CD14-positive monocyte (primary cell): Measurements from ENCODE around the gene RWDD4. TPM values are rescaled to one million over a fixed set of nuclear protein-coding genes. Genes with fewer than 3 reads are reported as not detected.

Experiments used
- DNase-seq, 3 donors: peaks; one replicate each; pipeline ENCODE4 v3.0.0-alpha.2; 2011 to 2022
- H2AFZ ChIP-seq: 2 replicates; pipeline ENCODE4 v1.6.0; 2012; ENCODE audit warnings: mild to moderate bottlenecking, low read depth, low read length, inconsistent platforms; ENCODE audit not compliant: insufficient read depth, poor library complexity, severe bottlenecking
- H3K27ac ChIP-seq, 2 donors: 1 replicate in 1 of 2; 2 replicates in 1 of 2; pipeline ENCODE4 v1.5.1; 2012 to 2013; ENCODE audit warnings: low read length in 2 of 2, control low read depth in 1 of 2, inconsistent platforms in 1 of 2, low read depth in 1 of 2, mild to moderate bottlenecking in 1 of 2
- H3K27me3 ChIP-seq, 2 donors: one replicate each; pipeline versions ENCODE4 v1.6.0 to v1.6.1; 2011 to 2013; ENCODE audit warnings: low read length in 2 of 2; ENCODE audit not compliant: control insufficient read depth in 2 of 2, insufficient read depth in 2 of 2
- H3K36me3 ChIP-seq, 2 donors: replicated peaks in 1 of 2; 1 replicate in 1 of 2; 2 replicates in 1 of 2; pipeline versions ENCODE4 v1.5.1 to v1.6.1; 2012 to 2013; ENCODE audit warnings: low read length in 2 of 2, control low read depth in 1 of 2, inconsistent platforms in 1 of 2, mild to moderate bottlenecking in 1 of 2; ENCODE audit not compliant: insufficient read depth in 2 of 2, control insufficient read depth in 1 of 2
- H3K4me1 ChIP-seq, 2 donors: 1 replicate in 1 of 2; 2 replicates in 1 of 2; pipeline versions ENCODE4 v1.5.1 to v1.6.1; 2012 to 2013; ENCODE audit warnings: low read length in 2 of 2, control low read depth in 1 of 2, inconsistent platforms in 1 of 2, mild to moderate bottlenecking in 1 of 2, moderate library complexity in 1 of 2; ENCODE audit not compliant: insufficient read depth in 2 of 2, control insufficient read depth in 1 of 2
- H3K4me2 ChIP-seq: replicated peaks from 2 replicates; pipeline ENCODE3; 2012; ENCODE audit warnings: low read length, moderate library complexity, mild to moderate bottlenecking; ENCODE audit not compliant: poor library complexity, severe bottlenecking; ENCODE audit errors: extremely low read depth
- H3K4me3 ChIP-seq, 3 experiments: fragments of 200-600 bp in 1 of 3; sonication (generic) in 1 of 3; replicated peaks in 1 of 3; 1 replicate in 2 of 3; 2 replicates in 1 of 3; pipeline ENCODE4 v1.5.1; 2011 to 2013; ENCODE audit warnings: low read length in 3 of 3, mild to moderate bottlenecking in 3 of 3, control low read depth in 2 of 3, low read depth in 2 of 3, inconsistent platforms in 1 of 3, moderate library complexity in 1 of 3
- H3K79me2 ChIP-seq: 2 replicates; pipeline ENCODE4 v1.6.0; 2012; ENCODE audit warnings: mild to moderate bottlenecking, control low read depth, inconsistent platforms, low read length, moderate library complexity; ENCODE audit not compliant: insufficient read depth
- H3K9ac ChIP-seq: 2 replicates; pipeline ENCODE4 v1.6.0; 2017; ENCODE audit warnings: low read length, mild to moderate bottlenecking; ENCODE audit not compliant: insufficient read depth, poor library complexity, severe bottlenecking
- H3K9me3 ChIP-seq, 2 donors: replicated peaks in 1 of 2; 1 replicate in 1 of 2; 2 replicates in 1 of 2; pipeline versions ENCODE4 v1.5.1 to v1.6.1; 2012 to 2013; ENCODE audit warnings: low read length in 2 of 2, control low read depth in 1 of 2; ENCODE audit not compliant: control insufficient read depth in 1 of 2, insufficient read depth in 1 of 2
- H4K20me1 ChIP-seq: 2 replicates; pipeline ENCODE4 v1.6.0; 2012; ENCODE audit warnings: mild to moderate bottlenecking, low read length, control low read depth, moderate library complexity; ENCODE audit not compliant: insufficient read depth
- H3K27ac Mint-ChIP-seq, 7 donors: one replicate each; pipeline ENCODE4 v1.8.0; 2020; ENCODE audit warnings: mild to moderate bottlenecking in 7 of 7, mixed read lengths in 7 of 7, moderate library complexity in 6 of 7, inconsistent platforms in 2 of 7
- H3K27me3 Mint-ChIP-seq, 3 donors: one replicate each; pipeline ENCODE4 v1.8.0; 2021 to 2022; ENCODE audit warnings: low read depth in 3 of 3, mild to moderate bottlenecking in 3 of 3, mixed read lengths in 3 of 3, moderate library complexity in 3 of 3, inconsistent platforms in 1 of 3
- H3K36me3 Mint-ChIP-seq, 2 donors: one replicate each; pipeline ENCODE4 v1.8.0; 2020; ENCODE audit warnings: mixed read lengths in 2 of 2, inconsistent platforms in 1 of 2, mild to moderate bottlenecking in 1 of 2
- H3K4me1 Mint-ChIP-seq: one replicate; pipeline ENCODE4 v1.8.0; 2020; ENCODE audit warnings: mild to moderate bottlenecking, mixed read lengths
- H3K4me3 Mint-ChIP-seq, 2 donors: one replicate each; pipeline ENCODE4 v1.8.0; 2020; ENCODE audit warnings: mild to moderate bottlenecking in 2 of 2, mixed read lengths in 2 of 2, moderate library complexity in 1 of 2
- H3K9me3 Mint-ChIP-seq, 7 donors: one replicate each; pipeline ENCODE4 v1.8.0; 2020 to 2022; ENCODE audit warnings: mixed read lengths in 7 of 7, mild to moderate bottlenecking in 6 of 7, moderate library complexity in 6 of 7, inconsistent platforms in 2 of 7
- CTCF ChIP-seq: fragments of 200-600 bp; IDR thresholded peaks from one replicate; pipeline ENCODE4 v1.8.0; 2022; ENCODE audit warnings: antibody characterized with exemption, mild to moderate bottlenecking
- WGBS: methylation state at CpG from one replicate; pipeline ENCODE4 v1.1.5; 2013; ENCODE audit warnings: missing lambda C conversion rate; ENCODE audit not compliant: insufficient coverage; 5-methylcytosine and 5-hydroxymethylcytosine counted together
- intact Hi-C, 2 donors: fragments of 100-400 bp; cut with micrococcal nuclease; formaldehyde crosslinking; loops; one replicate each; pipeline versions ENCODE4 v1.15.0 to v1.15.1; 2023
- polyA plus RNA-seq, 3 donors: library from polyadenylated mRNA; depleted of rRNA in 1 of 3; unstranded in 2 of 3; stranded (reverse) in 1 of 3; fragments of 300-500 nt in 2 of 3; fragments of >200 nt in 1 of 3; fragmentation: Illumina TruSeq in 2 of 3; gene quantifications; 1 replicate in 2 of 3; 2 replicates in 1 of 3; pipeline ENCODE4 v1.2.3, GENCODE V29; 2012 to 2021

RWDD4 gene
- polyA plus RNA-seq, 3 donors = 4.4 to 21.2 (median 16.5) TPM

- Histone ChIP-seq H3K4me1 (peaks cover 22 to 33% of the 10 kb centered on the region in 2 donors), H3K27me3 (no peaks in the 10 kb centered on the region), H3K9me3 (no peaks in the 10 kb centered on the region), H3K27ac (no peak overlapping the region), H3K4me2 (peak overlapping the region; percentile 97), H4K20me1 (peaks cover 14% of the 10 kb centered on the region), H3K9ac (no peak overlapping the region), H3K4me3 (peak overlapping the region in 1 of 3 experiments; percentile 82), H3K36me3 (peaks cover 12 to 33% of the 10 kb centered on the region in 2 donors), H3K79me2 (peaks cover 54% of the 10 kb centered on the region), H2AFZ (peak overlapping the region; percentile 98)
- Mint-ChIP-seq H3K4me3 (no peak overlapping the region), H3K9me3 (no peaks in the 10 kb centered on the region), H3K27ac (no peak overlapping the region), H3K36me3 (peaks cover 23 to 31% of the 10 kb centered on the region in 2 donors), H3K27me3 (no peaks in the 10 kb centered on the region), H3K4me1 (peaks cover 31% of the 10 kb centered on the region)
- DNase-seq = no peak
- 33% methylated on average over 1 of the region's 3 CpGs for WGBS
- no peak for TF ChIP-seq CTCF
- intact Hi-C loops = loop anchor here (5.0 to 10.0 kb wide), 3 partner anchors 150 to 563 kb away; partner anchors contain the start of genes ING2 (in 1 of the 2) and WWC2 (in 1 of the 2)
Measured at GRCh38 chr4:183657564-183657963, 1.4 kb downstream of the RWDD4 start.

GRCh38 chr4:183645326-183645725, 13.7 kb downstream of the RWDD4 start:
- no peaks in the 10 kb centered on the region for H3K27me3 Mint-ChIP-seq
- Histone ChIP-seq H3K4me2 (no peak overlapping the region), H3K9ac (no peak overlapping the region), H3K27ac (no peak overlapping the region), H2AFZ (no peak overlapping the region), H3K36me3 (peaks cover 55 to 76% of the 10 kb centered on the region in 2 donors), H3K27me3 (no peaks in the 10 kb centered on the region), H3K4me3 (no peak overlapping the region), H3K9me3 (no peaks in the 10 kb centered on the region), H4K20me1 (no peaks in the 10 kb centered on the region), H3K4me1 (no peaks in the 10 kb centered on the region), H3K79me2 (no peaks in the 10 kb centered on the region)
- intact Hi-C loops = loop anchor here in 1 of 2 donors (10.0 kb wide), 1 partner anchor 49 kb away; no protein-coding TSS in a partner anchor
- peaks cover 0 to 2% (median 0%) of the 10 kb centered on the region in 7 donors for H3K9me3 Mint-ChIP-seq
- WGBS = 100% methylated on average over 3 of the region's 7 CpGs
- no peaks in the 10 kb centered on the region for H3K4me1 Mint-ChIP-seq
- H3K27ac Mint-ChIP-seq = no peak overlapping the region
- DNase-seq = no peak
- H3K36me3 Mint-ChIP-seq = peaks cover 64 to 74% of the 10 kb centered on the region in 2 donors
- H3K4me3 Mint-ChIP-seq = no peak overlapping the region
- no peak for TF ChIP-seq CTCF
